Right kidney (tissue), 9 donors: ENCODE measurements around the gene CD276.
"Not testable (repeated sequence)": the region's sequence is repeated elsewhere in the genome, so short reads cannot be mapped to it uniquely, and the experiment has no call there.

ENCODE experiments used
- DNase-seq: peaks from one replicate; pipeline ENCODE4 v3.0.0-alpha.2; 2016
- long read RNA-seq, 8 donors: transcript quantifications; one replicate each; lab custom pipeline, GENCODE V29; 2026

CD276 gene
- long read RNA-seq, donor 1, transcript CD276-202 (10 exons, 3,469 nt) = major isoform, 8 of 15 reads
- long read RNA-seq, donor 1, partial matches to known transcripts = 7 of 15 reads
- long read RNA-seq, donor 1, other reads (novel, unspliced or antisense) = 0 of 15 reads
- long read RNA-seq, donor 2, partial matches to known transcripts = 10 of 21 reads
- long read RNA-seq, donor 2, other reads (novel, unspliced or antisense) = 0 of 21 reads
- long read RNA-seq, donor 3, partial matches to known transcripts = 6 of 9 reads
- long read RNA-seq, donor 3, other reads (novel, unspliced or antisense) = 0 of 9 reads
- long read RNA-seq, donor 4, transcript CD276-202 (10 exons, 3,469 nt) = major isoform, 6 of 19 reads
- long read RNA-seq, donor 4, partial matches to known transcripts = 11 of 19 reads
- long read RNA-seq, donor 4, other reads (novel, unspliced or antisense) = 0 of 19 reads
- long read RNA-seq, donor 5, transcript CD276-202 (10 exons, 3,469 nt) = major isoform, 12 of 21 reads
- long read RNA-seq, donor 5, partial matches to known transcripts = 9 of 21 reads
- long read RNA-seq, donor 5, other reads (novel, unspliced or antisense) = 0 of 21 reads
- long read RNA-seq, donor 6, transcript CD276-202 (10 exons, 3,469 nt) = major isoform, 6 of 10 reads
- long read RNA-seq, donor 6, partial matches to known transcripts = 0 of 10 reads
- long read RNA-seq, donor 6, other reads (novel, unspliced or antisense) = 0 of 10 reads
- long read RNA-seq, donor 7 = 0 reads
- long read RNA-seq, donor 8, transcript CD276-202 (10 exons, 3,469 nt) = major isoform, 6 of 27 reads
- long read RNA-seq, donor 8, partial matches to known transcripts = 16 of 27 reads
- long read RNA-seq, donor 8, other reads (novel, unspliced or antisense) = 0 of 27 reads

DNA sequence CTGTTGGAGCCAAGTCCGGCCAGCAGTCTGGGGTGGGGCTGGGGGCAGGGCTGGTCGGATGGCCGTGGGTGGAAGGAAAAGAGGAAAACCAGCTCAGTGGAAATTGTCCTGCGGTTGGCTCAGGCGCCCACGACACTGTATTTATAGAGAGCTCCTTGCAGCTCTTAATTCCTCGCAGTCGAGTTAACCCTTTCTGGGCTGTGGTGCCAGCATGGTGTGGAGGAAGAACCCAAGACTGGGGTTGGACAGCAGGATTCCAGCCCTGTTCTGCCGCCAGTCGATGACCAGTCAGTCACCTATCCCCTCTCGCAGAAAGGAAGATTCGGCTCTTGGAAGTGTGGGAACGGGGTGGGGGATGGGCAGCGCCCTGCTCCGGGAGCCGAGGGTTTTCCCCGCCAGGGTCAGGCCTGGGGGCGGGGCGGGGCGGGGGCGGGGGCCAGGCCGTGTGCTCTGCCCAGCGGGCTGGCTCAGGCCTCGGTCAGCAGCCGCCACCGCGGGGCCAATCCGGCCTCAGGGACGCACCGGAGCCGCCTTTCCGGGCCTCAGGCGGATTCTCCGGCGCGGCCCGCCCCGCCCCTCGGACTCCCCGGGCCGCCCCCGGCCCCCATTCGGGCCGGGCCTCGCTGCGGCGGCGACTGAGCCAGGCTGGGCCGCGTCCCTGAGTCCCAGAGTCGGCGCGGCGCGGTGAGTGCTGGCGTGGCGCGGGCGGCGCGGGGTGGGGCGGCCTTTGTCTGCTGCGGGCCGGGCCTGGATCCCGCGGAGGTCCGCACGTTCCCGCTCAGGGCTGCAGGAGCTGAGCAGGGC lies at the start of gene CD276:
Gene CD276 (plus strand): TSS at position 607 of the 804 bp plus-strand sequence. CDS start 15,257 bp downstream, outside the sequence.
- peak; percentile 79 for DNase-seq

DNA sequence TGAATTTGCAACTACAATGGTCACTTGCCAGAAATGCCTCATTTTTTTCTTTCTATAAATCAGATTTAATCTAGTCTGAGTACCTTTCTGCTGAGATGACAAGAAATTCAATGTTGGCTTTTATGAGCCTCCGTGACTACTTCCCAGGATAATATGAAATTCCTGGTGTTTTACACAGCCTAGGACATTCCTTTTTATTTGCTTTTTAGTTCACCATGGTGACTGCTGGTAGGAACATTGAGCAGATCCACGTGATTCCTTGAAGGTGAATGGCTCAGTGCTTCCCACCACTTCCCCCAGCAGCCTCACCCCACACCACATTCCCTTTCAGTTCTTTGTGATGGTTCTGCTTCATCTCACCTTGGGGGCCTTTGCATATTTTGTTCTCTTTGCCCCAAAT lies 46.7 kb upstream of the CD276 start:
- DNase-seq = no peak

DNA sequence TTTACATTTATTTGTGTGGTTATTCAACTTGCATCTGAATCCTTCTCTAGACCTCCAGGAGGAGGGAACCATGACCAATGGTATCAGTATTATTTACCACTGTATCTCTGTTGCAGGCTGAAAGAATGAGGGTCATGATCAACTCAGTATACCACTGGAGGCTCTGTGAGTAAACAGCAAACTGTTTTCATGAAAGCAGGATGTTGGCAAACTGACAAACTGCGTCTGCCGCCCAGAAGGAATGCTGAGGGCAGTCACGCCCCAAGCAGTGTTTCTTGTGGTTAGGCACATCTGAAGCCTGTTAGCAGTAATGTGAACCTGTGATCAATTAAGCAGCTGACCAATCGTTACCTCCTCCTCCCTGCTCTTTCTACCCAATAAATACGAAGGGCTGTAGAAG lies 44.7 kb upstream of the CD276 start:
- DNase-seq = not testable (repeated sequence)

DNA sequence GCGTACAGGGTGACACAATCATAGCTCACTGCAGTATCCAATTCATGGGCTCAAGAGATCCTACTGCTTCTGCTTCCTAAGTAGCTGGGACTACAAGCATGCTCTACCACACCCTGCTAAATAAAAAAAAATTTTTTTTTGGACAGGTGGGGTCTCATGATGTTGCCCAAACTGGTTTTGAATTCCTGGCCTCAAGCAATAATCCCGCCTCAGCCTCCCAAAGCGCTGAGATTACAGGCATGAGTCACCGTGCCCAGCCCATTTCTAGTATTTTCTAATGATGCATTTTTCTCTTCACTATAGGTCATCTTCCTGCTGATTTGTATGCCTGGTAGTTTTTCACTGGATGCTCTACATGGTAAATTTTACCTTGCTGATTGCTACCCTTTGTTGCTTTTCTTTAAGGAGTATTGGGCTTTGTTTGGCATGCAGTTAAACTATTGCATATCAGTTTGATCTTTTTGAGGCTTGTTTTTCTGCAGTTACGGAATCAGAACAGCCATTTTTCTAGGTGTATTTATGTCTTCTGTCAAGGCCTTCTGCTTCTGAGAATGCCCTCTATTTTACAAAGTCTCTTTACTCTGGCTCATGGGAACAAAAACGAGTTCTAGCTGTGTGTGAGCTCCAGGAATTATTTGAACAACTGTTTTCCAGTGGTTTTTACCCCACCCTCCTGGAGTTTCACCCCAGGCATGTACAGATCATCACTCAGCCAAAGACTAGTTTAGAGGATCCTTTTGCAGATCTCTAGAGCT lies 36.7 kb upstream of the CD276 start:
- no peak for DNase-seq

DNA sequence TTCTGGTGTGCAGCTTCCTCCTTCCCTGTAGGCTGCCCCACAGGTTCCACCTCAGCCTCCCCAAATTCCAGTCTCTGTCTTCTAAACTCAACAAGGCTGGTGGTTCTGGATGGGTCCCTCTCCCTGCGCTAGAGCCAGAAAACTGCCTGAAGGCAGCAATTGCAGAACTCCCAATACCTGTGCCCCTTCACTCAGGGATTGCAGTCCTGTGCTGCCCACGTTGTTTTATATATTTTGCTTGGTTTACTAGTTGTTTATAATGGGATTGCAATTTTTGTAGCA lies 36.2 kb upstream of the CD276 start:
- no peak for DNase-seq

DNA sequence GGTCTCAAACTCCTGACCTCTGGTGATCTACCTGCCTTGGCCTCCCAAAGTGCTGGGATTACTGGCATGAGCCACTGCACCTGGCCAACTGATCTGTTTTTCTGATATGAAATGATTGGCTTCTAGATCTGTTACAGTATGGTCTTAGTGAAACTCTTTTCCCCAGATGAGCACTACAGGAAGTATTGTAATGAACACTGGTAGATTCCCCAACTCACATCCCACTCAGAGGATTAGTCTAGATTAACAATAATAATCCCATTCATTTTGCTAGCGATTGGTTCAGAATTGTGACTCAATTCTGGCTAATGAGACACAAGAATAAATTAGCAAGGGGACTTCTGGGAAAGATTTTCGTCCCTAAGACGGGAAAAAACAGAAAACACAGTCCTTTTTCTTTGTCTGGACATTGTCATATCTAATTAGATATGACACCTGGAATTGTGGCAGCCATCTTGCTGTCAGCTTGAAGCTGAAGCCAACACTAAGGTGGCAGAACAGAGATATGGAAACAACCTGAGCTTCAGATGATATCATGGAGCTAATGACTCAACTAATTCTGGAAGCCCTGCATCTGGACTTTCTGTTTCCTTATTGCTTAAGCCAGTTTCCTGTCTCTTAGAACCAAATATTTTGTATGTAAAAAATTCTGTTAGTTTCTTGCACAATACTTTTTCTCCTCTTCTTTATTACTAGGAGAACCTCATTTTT lies 33.6 kb upstream of the CD276 start:
- DNase-seq = no peak

DNA sequence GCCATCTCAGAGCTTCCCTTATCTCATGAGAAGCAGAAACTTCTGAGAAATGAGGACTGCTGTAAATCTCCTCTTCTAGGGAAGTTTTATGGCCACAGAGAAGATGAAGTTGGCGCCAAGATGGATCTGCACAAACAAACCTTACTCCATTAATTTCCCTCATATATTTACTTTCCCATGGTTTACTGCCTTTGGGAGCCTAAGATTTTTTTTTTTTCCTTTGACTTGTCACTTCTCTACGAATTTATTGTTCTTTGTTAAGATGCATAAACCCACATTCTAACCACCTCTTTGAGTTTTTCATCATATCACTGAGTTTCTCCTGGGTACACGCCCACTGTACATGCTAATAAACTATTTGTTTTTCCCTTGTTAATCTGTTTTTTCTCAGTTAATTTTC lies 29.5 kb upstream of the CD276 start:
- no peak for DNase-seq

DNA sequence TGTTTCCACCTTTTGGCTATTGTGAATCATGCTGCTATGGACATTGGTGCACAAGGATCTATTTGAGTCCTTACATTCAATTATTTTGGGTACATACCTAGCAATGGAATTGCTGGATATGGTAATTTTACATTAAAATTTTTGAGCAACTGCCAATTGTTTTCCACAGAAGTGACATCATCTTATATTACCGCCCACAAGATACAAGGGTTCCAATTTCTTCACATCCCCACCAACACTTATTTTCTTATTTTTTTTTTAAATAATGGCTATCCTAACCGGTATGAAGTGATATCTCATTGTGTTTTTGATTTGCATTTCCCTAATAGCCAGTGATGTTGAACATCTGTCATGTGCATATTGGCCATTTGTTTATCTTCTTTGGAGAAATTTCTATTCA lies 28.5 kb upstream of the CD276 start:
- DNase-seq = no peak

DNA sequence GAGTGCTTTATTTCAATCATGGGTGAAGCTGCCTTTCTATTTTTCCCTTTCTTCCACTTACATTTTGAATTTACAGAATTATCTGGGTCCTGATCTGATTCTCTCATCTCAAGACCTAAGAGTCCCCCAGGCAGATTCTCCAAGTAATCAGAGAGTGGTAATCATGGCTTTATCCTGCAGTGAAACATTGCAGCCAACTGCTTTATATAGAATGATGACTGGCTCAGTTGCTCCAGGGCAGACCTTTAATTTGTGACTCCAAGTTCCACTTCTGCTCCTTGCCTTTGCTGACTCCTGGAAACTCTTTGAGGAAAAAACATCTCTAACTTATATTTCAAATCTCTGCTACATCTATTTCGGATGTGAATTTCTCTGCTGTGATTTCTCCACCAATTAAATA lies 25.5 kb upstream of the CD276 start:
- DNase-seq = no peak

DNA sequence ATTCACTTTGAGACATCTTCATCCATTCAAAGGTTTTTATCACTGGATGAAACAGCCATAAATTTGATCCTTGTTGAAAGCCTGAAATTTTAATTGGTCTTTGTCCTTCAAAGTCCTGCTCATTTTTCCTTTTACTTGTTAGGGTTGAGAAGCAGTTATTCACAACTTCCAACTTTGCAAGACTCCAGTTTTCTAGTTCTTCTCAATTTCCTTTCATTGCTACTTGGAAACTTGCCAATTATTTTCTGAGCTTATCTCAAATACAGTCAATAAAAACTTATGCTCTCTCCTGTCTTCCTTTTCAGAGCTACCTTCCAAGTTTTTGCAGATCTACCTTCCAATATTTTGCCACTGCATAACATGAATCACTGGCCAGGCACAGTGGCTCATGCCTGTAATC lies 23.7 kb upstream of the CD276 start:
- DNase-seq = no peak

DNA sequence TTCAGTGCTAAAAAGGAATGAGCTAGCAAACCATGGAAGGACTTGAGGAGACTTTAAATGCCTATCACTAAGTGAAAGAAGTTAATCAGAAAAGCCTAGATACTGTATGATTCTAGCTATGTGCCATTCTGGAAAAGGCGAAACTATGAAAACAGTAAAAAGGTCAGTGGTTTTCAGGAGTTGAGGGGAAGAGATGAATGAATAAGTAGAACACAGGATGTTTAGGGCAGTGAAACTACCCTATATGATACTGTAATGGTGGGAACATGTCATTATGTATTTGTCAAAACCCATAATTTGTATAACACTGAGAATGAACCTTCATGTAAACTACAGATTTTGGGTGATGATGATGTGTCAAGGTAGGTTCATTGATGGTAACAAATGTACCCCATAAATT lies 9.6 kb upstream of the CD276 start:
- DNase-seq = no peak

DNA sequence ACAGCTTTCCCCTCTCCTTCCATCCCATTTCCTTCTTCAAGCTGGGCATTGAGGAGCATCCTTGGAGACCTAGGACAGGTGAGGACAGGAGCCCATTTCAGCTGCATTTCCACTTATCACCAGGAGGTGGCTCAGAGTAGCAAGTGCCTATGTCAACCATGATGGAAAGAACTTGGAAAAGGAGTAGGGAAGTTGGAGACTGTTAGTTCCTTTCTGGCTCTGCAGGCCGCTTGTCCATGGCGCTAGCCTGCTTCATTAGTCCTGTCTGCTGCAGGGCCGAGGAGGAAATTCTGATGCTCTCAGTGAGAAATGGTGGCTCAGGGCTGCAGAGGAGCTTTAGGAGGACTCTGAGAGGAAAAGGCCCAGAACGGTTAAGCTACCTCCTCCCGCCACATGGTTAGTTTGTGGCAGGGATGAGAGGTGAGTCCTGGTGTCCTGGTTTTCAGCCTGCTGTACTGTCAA lies 7.0 kb upstream of the CD276 start:
- DNase-seq = no peak

DNA sequence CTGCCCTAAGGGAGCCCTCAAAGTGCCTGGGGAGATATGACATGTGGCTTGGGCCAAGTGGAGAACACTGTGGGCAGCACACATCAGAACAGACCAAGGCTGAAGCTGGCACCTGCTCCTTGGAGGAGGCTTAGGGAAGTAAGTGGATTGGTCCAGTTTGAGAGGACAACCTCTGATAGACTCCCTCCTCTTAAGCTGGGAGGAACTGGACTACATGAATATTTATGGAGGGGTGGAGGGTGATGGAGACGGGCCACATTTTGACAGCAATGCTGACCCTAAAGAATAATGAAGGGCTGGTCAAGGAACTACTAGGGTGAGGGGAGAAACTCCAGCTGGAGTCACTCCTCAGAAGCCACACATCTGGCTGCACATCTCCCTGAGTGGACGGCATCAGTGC lies 6.5 kb upstream of the CD276 start:
- no peak for DNase-seq

DNA sequence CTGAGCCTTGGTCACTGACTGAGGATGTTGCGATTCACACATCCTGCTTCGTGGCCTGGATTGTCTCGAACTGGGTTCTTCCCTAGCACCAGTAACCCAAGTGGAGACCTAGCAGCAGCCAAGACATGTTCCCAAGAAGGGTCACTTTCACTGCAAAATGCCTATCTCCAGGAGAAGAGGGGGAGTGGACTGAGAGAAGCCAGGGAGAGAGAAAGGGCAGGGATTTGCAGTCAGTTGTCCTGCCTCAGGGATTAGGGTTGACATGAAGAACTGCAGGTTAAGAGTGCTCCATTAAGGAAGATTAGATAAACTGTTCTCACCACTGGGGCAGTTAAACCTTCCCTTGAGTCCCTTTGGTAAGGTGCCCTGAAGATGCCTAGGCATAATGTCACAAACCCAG lies 5.7 kb upstream of the CD276 start:
- DNase-seq = no peak

DNA sequence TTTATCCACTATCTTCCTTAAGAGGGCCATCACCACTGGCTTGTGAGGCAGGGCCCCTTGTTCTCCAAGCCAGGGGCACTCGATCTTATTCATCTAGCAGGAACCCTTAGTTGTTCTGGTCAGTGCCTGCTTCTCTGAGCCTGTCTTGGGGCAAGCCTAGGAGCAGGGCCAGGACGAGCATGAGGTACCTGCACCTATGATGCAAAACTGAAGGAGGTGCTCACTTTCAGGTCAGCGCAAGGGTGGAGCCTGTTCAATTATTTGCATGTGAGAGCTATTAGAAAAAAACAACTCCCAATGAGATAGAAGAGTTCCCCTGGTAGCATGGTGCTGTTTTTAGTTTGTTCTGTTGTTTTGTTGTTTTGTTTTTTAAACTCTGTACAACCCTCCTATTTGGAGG lies 5.0 kb upstream of the CD276 start:
- DNase-seq = no peak

DNA sequence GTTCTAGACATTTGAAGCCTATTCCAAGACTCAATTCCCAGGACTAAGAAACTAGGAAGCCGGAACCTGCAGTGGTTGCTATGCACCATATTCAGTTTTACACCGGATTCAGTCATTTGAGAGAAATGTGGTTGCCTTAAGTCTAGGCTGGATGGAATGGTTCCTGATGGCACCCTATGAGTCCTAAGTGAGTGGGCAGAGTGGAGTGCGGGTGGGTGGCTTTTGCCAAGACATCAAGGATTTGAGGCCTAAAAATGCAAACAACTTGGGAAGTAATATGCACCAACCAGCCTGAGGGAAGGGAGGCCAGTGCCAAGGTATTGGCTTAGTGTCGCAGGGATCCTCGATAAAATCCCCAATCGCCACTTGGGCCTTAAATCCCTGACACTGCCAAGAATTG lies 4.2 kb upstream of the CD276 start:
- DNase-seq = no peak

DNA sequence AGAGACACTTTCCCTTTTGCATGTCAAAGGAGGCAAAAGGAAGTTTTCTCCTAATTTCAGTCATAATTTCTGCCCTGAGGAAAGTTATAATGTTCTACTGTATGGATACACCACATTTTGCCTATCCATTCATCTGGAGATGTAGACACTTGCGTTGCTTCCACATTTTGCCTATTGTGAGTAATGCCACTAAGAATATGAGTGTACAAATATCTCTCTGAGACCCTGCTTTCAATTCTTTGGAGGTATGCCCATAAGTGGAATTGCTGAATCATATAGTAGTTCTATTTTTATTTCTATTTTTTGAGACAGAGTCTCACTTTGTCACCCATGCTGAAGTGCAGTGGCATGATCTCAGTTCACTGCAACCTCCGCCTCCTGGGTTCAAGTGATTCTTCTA lies 3.6 kb upstream of the CD276 start:
- no peak for DNase-seq

DNA sequence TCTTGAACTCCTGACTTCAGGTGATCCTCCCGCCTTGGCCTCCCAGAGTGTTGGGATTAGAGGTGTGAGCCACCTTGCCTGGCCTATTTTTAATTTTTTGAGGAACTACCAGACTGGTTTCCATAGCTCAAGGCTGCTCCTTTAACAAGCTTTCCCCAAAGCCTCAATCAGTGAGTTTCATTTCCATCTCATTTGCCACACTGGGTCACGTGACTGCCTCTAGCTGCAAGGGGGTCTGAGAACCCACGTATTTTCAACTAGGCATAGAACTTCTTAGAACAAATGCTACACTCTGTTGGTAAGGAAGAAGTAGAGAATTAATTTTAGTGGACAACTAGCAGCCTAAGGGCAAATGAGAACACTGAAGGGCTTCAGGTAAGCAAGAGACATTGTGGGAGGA lies 3.1 kb upstream of the CD276 start:
- DNase-seq = no peak

DNA sequence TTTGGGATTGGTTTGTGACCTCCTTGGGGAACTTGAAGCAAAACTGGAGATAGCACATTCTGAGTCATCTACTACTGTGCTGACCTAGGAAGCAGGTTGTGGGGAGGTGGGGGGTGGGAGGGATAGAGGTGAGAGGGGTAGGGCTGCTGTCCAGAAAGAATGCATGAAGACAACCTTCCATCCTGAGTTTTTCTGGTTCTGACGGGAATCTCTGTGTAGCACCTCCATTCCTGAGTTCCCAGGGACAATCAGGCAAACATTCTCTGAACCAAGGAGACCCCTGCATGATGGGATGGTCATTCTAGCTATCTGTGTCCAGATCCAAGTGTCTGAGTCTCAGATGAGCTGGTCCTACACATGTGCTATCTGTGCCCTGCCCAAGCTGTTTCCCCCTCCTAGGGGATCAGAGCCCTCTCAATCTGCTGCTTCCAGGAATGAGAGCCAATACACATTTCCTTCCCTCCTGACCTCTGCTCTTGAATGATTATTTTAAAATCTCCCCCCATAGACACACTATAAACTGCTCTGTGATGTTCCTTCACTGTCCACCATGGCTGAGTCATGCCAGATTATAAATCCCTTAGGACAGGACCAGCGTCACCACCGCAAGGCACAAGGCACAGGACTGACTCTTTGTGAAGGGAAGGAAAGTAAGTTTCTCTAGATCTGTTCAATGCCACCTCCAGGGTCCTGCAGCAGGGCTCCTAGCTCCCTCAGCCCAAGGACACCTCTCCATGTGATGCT lies 2.2 kb upstream of the CD276 start:
- no peak for DNase-seq

DNA sequence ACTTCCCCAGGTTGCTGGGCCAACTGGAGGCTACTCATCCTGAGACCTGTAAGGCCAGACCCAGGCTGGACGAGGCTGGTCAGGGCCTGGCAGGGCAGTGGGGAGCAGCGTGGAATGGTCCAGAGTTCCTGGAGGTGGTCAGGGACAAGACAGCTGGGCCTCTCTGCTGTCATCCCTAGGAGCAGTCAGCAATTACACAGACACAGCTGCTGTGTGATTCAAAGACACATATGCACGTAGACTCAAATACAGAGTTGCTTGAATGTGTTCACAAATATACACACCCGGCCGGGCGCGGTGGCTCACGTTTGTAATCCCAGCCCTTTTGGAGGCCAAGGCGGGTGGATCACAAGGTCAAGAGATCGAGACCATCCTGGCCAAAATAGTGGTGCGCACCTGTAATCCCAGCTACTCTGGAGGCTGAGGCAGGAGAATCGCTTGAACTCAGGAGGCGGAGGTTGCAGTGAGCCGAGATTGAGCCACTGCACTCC lies 1.5 kb upstream of the CD276 start:
- no peak for DNase-seq
